WTC11 (cell line): ENCODE results near the gene RAP1GAP. TPM values are rescaled to one million over a fixed set of nuclear protein-coding genes. Genes with fewer than 3 reads are reported as not detected.

Source experiments
- ATAC-seq: fragments of 200-7000 bp; cut with Tn5 transposase; 2 replicates; pipeline ENCODE4 v1.10.0; 2021; ENCODE audit warnings: mild to moderate bottlenecking, moderate library complexity
- CTCF ChIA-PET: fragments of 300-600 bp; sonication (Branson Sonifier 250); formaldehyde crosslinking; loops from one replicate; lab custom pipeline; 2021; ENCODE audit warnings: antibody characterized with exemption; lab: Charles Lee
- POLR2A ChIA-PET: fragments of 350-600 bp; sonication (Branson Sonifier 250); formaldehyde crosslinking; loops from one replicate; lab custom pipeline; 2021; ENCODE audit warnings: antibody characterized with exemption; lab: Charles Lee
- DNase-seq: peaks from one replicate; pipeline ENCODE4 v3.0.0; 2021; ENCODE audit warnings: low spot score
- H3K27ac Mint-ChIP-seq: 2 replicates; pipeline ENCODE4 v1.8.0; 2021; ENCODE audit warnings: mixed read lengths
- H3K27me3 Mint-ChIP-seq: 2 replicates; pipeline ENCODE4 v1.8.0; 2021; ENCODE audit warnings: low read depth, mild to moderate bottlenecking, moderate library complexity, mixed read lengths
- H3K36me3 Mint-ChIP-seq: 2 replicates; pipeline ENCODE4 v1.8.0; 2021; ENCODE audit warnings: mixed read lengths
- H3K4me1 Mint-ChIP-seq: 2 replicates; pipeline ENCODE4 v1.8.0; 2022; ENCODE audit warnings: mixed read lengths
- H3K4me3 Mint-ChIP-seq: 2 replicates; pipeline ENCODE4 v1.8.0; 2021; ENCODE audit warnings: mild to moderate bottlenecking, moderate library complexity, mixed read lengths
- H3K9me3 Mint-ChIP-seq: 2 replicates; pipeline ENCODE4 v1.8.0; 2021; ENCODE audit warnings: mixed read lengths
- CREB1 ChIP-seq: sonication (generic); formaldehyde crosslinking; IDR thresholded peaks from 2 replicates; pipeline ENCODE4 v1.8.0; 2023; ENCODE audit warnings: mild to moderate bottlenecking, missing genetic modification reagents
- E2F1 ChIP-seq: sonication (generic); formaldehyde crosslinking; IDR thresholded peaks from 2 replicates; pipeline ENCODE4 v1.8.0; 2022; ENCODE audit warnings: mild to moderate bottlenecking, missing genetic modification reagents
- ELF4 ChIP-seq: sonication (generic); formaldehyde crosslinking; IDR thresholded peaks from 2 replicates; pipeline ENCODE4 v1.8.1; 2022; ENCODE audit warnings: low read depth, mild to moderate bottlenecking, moderate library complexity, missing genetic modification reagents
- ERG ChIP-seq: fragments of 250-450 bp; sonication (Bioruptor Pico); IDR thresholded peaks from 2 replicates; pipeline ENCODE4 v1.8.0; 2021; ENCODE audit warnings: mild to moderate bottlenecking
- FOXJ3 ChIP-seq: sonication (generic); formaldehyde crosslinking; IDR thresholded peaks from 2 replicates; pipeline ENCODE4 v1.9.0; 2021; ENCODE audit warnings: missing genetic modification reagents, mild to moderate bottlenecking, borderline replicate concordance
- GABPB1 ChIP-seq: sonication (generic); formaldehyde crosslinking; IDR thresholded peaks from 2 replicates; pipeline ENCODE4 v1.8.1; 2023; ENCODE audit warnings: mild to moderate bottlenecking, missing genetic modification reagents
- MXD4 ChIP-seq: fragments of 250-450 bp; sonication (Bioruptor Pico); IDR thresholded peaks from 2 replicates; pipeline ENCODE4 v1.8.0; 2021; ENCODE audit warnings: mild to moderate bottlenecking, moderate library complexity, borderline replicate concordance
- NR1H2 ChIP-seq: sonication (generic); formaldehyde crosslinking; IDR thresholded peaks from 2 replicates; pipeline ENCODE4 v1.9.0; 2021; ENCODE audit warnings: mild to moderate bottlenecking, moderate library complexity, missing genetic modification reagents
- NR2C2 ChIP-seq: sonication (generic); formaldehyde crosslinking; IDR thresholded peaks from 2 replicates; pipeline ENCODE4 v1.8.0; 2022; ENCODE audit warnings: mild to moderate bottlenecking, missing genetic modification reagents
- PRRX2 ChIP-seq: fragments of 250-450 bp; sonication (Bioruptor Pico); IDR thresholded peaks from 2 replicates; pipeline ENCODE4 v1.8.0; 2021; ENCODE audit warnings: mild to moderate bottlenecking
- RELA ChIP-seq: sonication (generic); formaldehyde crosslinking; IDR thresholded peaks from 2 replicates; pipeline ENCODE4 v1.8.1; 2022; ENCODE audit warnings: missing genetic modification reagents, mild to moderate bottlenecking, borderline replicate concordance
- RORB ChIP-seq: fragments of 250-450 bp; sonication (Bioruptor Pico); IDR thresholded peaks from 2 replicates; pipeline ENCODE4 v1.9.0; 2021; ENCODE audit warnings: mild to moderate bottlenecking
- SMAD3 ChIP-seq: sonication (generic); formaldehyde crosslinking; IDR thresholded peaks from 2 replicates; pipeline ENCODE4 v1.8.0; 2022; ENCODE audit warnings: missing genetic modification reagents, mild to moderate bottlenecking, borderline replicate concordance
- SMAD4 ChIP-seq: sonication (generic); formaldehyde crosslinking; IDR thresholded peaks from 2 replicates; pipeline ENCODE4 v1.8.0; 2022; ENCODE audit warnings: mild to moderate bottlenecking, missing genetic modification reagents
- SP1 ChIP-seq: sonication (generic); formaldehyde crosslinking; conservative IDR thresholded peaks from 2 replicates; pipeline ENCODE4 v1.8.1; 2022; ENCODE audit warnings: missing genetic modification reagents
- TCF7 ChIP-seq: sonication (generic); formaldehyde crosslinking; IDR thresholded peaks from 2 replicates; pipeline ENCODE4 v1.8.0; 2022; ENCODE audit warnings: mild to moderate bottlenecking, low read depth, missing genetic modification reagents, moderate library complexity
- TP53 ChIP-seq: sonication (generic); formaldehyde crosslinking; IDR thresholded peaks from 2 replicates; pipeline ENCODE4 v1.8.1; 2023; ENCODE audit warnings: mild to moderate bottlenecking, missing genetic modification reagents
- ZBTB21 ChIP-seq: sonication (generic); formaldehyde crosslinking; IDR thresholded peaks from 2 replicates; pipeline ENCODE4 v1.8.1; 2023; ENCODE audit warnings: mild to moderate bottlenecking, missing genetic modification reagents, borderline replicate concordance
- ZMAT4 ChIP-seq: fragments of 250-450 bp; sonication (Bioruptor Pico); IDR thresholded peaks from 2 replicates; pipeline ENCODE4 v1.9.0; 2021; ENCODE audit warnings: mild to moderate bottlenecking
- total RNA-seq: library from RNA; stranded (reverse); gene quantifications from 3 replicates; pipeline ENCODE4 v1.2.3, GENCODE V29; 2021
- TF ChIP-seq, protein P1 (sequence below): sonication (generic); formaldehyde crosslinking; IDR thresholded peaks from 2 replicates; pipeline ENCODE4 v1.8.1; 2023; ENCODE audit warnings: mild to moderate bottlenecking, missing genetic modification reagents, moderate library complexity
- TF ChIP-seq, protein P2 (sequence below): sonication (generic); formaldehyde crosslinking; IDR thresholded peaks from 2 replicates; pipeline ENCODE4 v1.8.1; 2022; ENCODE audit warnings: mild to moderate bottlenecking, moderate library complexity, missing genetic modification reagents
- TF ChIP-seq, protein P3 (sequence below): sonication (generic); formaldehyde crosslinking; IDR thresholded peaks from 2 replicates; pipeline ENCODE4 v1.8.0; 2022; ENCODE audit warnings: mild to moderate bottlenecking, missing genetic modification reagents

Gene RAP1GAP
- total RNA-seq, 1 experiment from 2014 or later: 7.6 TPM

GRCh38 chr1:21644906-21645305 is 24.3 kb downstream of the RAP1GAP start:
- ChIA-PET POLR2A (no interaction called here), CTCF (interaction anchor here (0.7 to 1.9 kb wide), 2 partner anchors 14 to 19 kb away, joined by 3 to 11 read pairs; no protein-coding TSS in a partner anchor)
- DNase-seq (no peak), ATAC-seq (no peak)
- Mint-ChIP-seq H3K27me3 (no peaks in the 10 kb centered on the region), H3K4me1 (peaks cover 12% of the 10 kb centered on the region), H3K4me3 (no peak overlapping the region), H3K9me3 (no peaks in the 10 kb centered on the region), H3K36me3 (no peaks in the 10 kb centered on the region), H3K27ac (no peak overlapping the region)
- TF ChIP-seq TP53 (CRISPR knock-in tag): no peak
- no peak for TF ChIP-seq FOXJ3 (CRISPR knock-in tag)
- TF ChIP-seq ERG (CRISPR knock-in tag): no peak
- TF ChIP-seq, protein P1, sequence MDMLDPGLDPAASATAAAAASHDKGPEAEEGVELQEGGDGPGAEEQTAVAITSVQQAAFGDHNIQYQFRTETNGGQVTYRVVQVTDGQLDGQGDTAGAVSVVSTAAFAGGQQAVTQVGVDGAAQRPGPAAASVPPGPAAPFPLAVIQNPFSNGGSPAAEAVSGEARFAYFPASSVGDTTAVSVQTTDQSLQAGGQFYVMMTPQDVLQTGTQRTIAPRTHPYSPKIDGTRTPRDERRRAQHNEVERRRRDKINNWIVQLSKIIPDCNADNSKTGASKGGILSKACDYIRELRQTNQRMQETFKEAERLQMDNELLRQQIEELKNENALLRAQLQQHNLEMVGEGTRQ (CRISPR knock-in tag): no peak
- no peak for TF ChIP-seq SMAD3 (CRISPR knock-in tag)
- TF ChIP-seq RELA: no peak

GRCh38 chr1:21644348-21644747 is 24.8 kb downstream of the RAP1GAP start:
- no peak overlapping the region for H3K27ac Mint-ChIP-seq
- H3K36me3 Mint-ChIP-seq: no peaks in the 10 kb centered on the region
- ATAC-seq (no peak), DNase-seq (no peak)
- POLR2A ChIA-PET: no interaction called here
- no peak overlapping the region for H3K4me3 Mint-ChIP-seq
- H3K27me3 Mint-ChIP-seq: no peaks in the 10 kb centered on the region
- no peaks in the 10 kb centered on the region for H3K9me3 Mint-ChIP-seq
- TF ChIP-seq, protein P2, sequence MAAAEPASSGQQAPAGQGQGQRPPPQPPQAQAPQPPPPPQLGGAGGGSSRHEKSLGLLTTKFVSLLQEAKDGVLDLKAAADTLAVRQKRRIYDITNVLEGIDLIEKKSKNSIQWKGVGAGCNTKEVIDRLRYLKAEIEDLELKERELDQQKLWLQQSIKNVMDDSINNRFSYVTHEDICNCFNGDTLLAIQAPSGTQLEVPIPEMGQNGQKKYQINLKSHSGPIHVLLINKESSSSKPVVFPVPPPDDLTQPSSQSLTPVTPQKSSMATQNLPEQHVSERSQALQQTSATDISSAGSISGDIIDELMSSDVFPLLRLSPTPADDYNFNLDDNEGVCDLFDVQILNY: no peak
- TF ChIP-seq RORB: no peak
- TF ChIP-seq TCF7 (CRISPR knock-in tag): no peak
- TF ChIP-seq CREB1 (CRISPR knock-in tag): no peak
- no peak for TF ChIP-seq GABPB1 (CRISPR knock-in tag)
- TF ChIP-seq E2F1 (CRISPR knock-in tag): no peak
- TF ChIP-seq ERG (CRISPR knock-in tag): no peak
- TF ChIP-seq NR1H2: no peak
- no peak for TF ChIP-seq SMAD4 (CRISPR knock-in tag)
- TF ChIP-seq MXD4 (CRISPR knock-in tag): no peak
- TF ChIP-seq PRRX2: no peak
- no peak for TF ChIP-seq SMAD3 (CRISPR knock-in tag)
- TF ChIP-seq ZBTB21 (CRISPR knock-in tag): no peak
- peaks cover 15% of the 10 kb centered on the region for H3K4me1 Mint-ChIP-seq
- CTCF ChIA-PET: interaction anchor here (1.9 kb wide), 1 partner anchor 14 kb away, joined by 11 read pairs; no protein-coding TSS in a partner anchor

- ChIA-PET CTCF (interaction anchor here (1.9 kb wide), 1 partner anchor 15 kb away, joined by 11 read pairs; no protein-coding TSS in a partner anchor), POLR2A (no interaction called here)
- TF ChIP-seq ELF4 (CRISPR knock-in tag): no peak
- no peak for TF ChIP-seq SP1 (CRISPR knock-in tag)
- TF ChIP-seq, protein P2: no peak
- TF ChIP-seq ZMAT4 (CRISPR knock-in tag): no peak
- no peak for TF ChIP-seq NR2C2 (CRISPR knock-in tag)
- TF ChIP-seq GABPB1 (CRISPR knock-in tag): no peak
- TF ChIP-seq, protein P3, sequence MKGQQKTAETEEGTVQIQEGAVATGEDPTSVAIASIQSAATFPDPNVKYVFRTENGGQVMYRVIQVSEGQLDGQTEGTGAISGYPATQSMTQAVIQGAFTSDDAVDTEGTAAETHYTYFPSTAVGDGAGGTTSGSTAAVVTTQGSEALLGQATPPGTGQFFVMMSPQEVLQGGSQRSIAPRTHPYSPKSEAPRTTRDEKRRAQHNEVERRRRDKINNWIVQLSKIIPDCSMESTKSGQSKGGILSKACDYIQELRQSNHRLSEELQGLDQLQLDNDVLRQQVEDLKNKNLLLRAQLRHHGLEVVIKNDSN (CRISPR knock-in tag): no peak
- H3K27me3 Mint-ChIP-seq: no peaks in the 10 kb centered on the region
- no peak overlapping the region for H3K4me3 Mint-ChIP-seq
- H3K4me1 Mint-ChIP-seq: peaks cover 20% of the 10 kb centered on the region
- DNase-seq (no peak), ATAC-seq (no peak)
- no peaks in the 10 kb centered on the region for H3K9me3 Mint-ChIP-seq
- no peak overlapping the region for H3K27ac Mint-ChIP-seq
- H3K36me3 Mint-ChIP-seq: no peaks in the 10 kb centered on the region
Measured at GRCh38 chr1:21643624-21644023, 25.5 kb downstream of the RAP1GAP start.
